HepG2 (cell line): Measurements from ENCODE around the gene SLC35A3. TPM values are rescaled to one million over a fixed set of nuclear protein-coding genes. Genes with fewer than 3 reads are reported as not detected.

ENCODE experiments used
- ATAC-seq: fragments of 200-7000 bp; cut with Tn5 transposase; 3 replicates; pipeline ENCODE4 v1.9.1; 2020; ENCODE audit warnings: mild to moderate bottlenecking, moderate library complexity
- BruUV-seq: library from RNA; stranded (reverse); fragments of 400-500 nt; replicated peaks from 2 replicates; lab custom pipeline; 2021; lab: Mats Ljungman, UMichigan
- CTCF ChIA-PET: fragments of 300-600 bp; formaldehyde crosslinking; extraction: SDS; loops from one replicate; lab custom pipeline; 2021; ENCODE audit warnings: low total read pairs, inconsistent platforms, low intra/inter-chr PET ratio; lab: Yijun Ruan, JAX
- POLR2A ChIA-PET: fragments of 350-600 bp; sonication (Branson Sonifier 250); formaldehyde crosslinking; loops from one replicate; lab custom pipeline; 2020; ENCODE audit warnings: antibody characterized with exemption, inconsistent platforms; lab: Yijun Ruan, JAX
- DNase-seq: peaks from one replicate; pipeline ENCODE4 v3.0.0-alpha.2; 2015; ENCODE audit warnings: low spot score
- FAIRE-seq: peaks from 3 replicates; lab custom pipeline; 2011; peaks lifted over from hg19 to GRCh38; lab: Jason Lieb, UNC
- H2AFZ ChIP-seq: one replicate; pipeline ENCODE4 v1.6.1; 2011; ENCODE audit warnings: low read length, inconsistent platforms
- H3K27ac ChIP-seq: fragments of 300-600 bp; 3 replicates; pipeline ENCODE4 v1.8.0; 2011; ENCODE audit warnings: mixed run types, mild to moderate bottlenecking, mixed read lengths, low read length, inconsistent platforms; ENCODE audit not compliant: insufficient read depth; ENCODE audit errors: extremely low read length
- H3K27me3 ChIP-seq, 2 experiments: fragments of 200-600 bp in 1 of 2; 2 replicates in 1 of 2; 3 replicates in 1 of 2; pipeline versions ENCODE4 v1.6.0 to v1.8.0; 2011; ENCODE audit warnings: low read length in 2 of 2, mild to moderate bottlenecking in 2 of 2, moderate library complexity in 2 of 2, inconsistent platforms in 1 of 2; ENCODE audit not compliant: insufficient read depth in 2 of 2, control insufficient read depth in 1 of 2
- H3K36me3 ChIP-seq, 2 experiments: fragments of 200-600 bp in 1 of 2; replicated peaks in 1 of 2; 2 replicates in 1 of 2; 3 replicates in 1 of 2; pipeline versions ENCODE4 v1.5.1 to v1.8.0; 2011; ENCODE audit warnings: low read length in 2 of 2, inconsistent platforms in 1 of 2; ENCODE audit not compliant: insufficient read depth in 2 of 2, control insufficient read depth in 1 of 2
- H3K4me1 ChIP-seq: 2 replicates; pipeline ENCODE4 v1.5.1; 2012; ENCODE audit warnings: low read length, inconsistent platforms; ENCODE audit not compliant: insufficient read depth
- H3K4me2 ChIP-seq: 2 replicates; pipeline ENCODE4 v1.6.0; 2011; ENCODE audit warnings: low read depth, low read length, inconsistent platforms
- H3K4me3 ChIP-seq, 3 experiments: fragments of 200-600 bp in 1 of 3; sonication (generic), shearing (Covaris generic) in 1 of 3; replicated peaks in 1 of 3; 2 replicates each; pipeline ENCODE4 v1.5.1; 2011 to 2016; ENCODE audit warnings: low read length in 3 of 3, inconsistent platforms in 2 of 3, low read depth in 2 of 3, mild to moderate bottlenecking in 2 of 3, control low read depth in 1 of 3, mixed read lengths in 1 of 3; ENCODE audit not compliant: insufficient read depth in 1 of 3
- H3K79me2 ChIP-seq: one replicate; pipeline ENCODE4 v1.6.1; 2011; ENCODE audit warnings: low read length, inconsistent platforms; ENCODE audit not compliant: insufficient read depth
- H3K9ac ChIP-seq: 2 replicates; pipeline ENCODE4 v1.6.0; 2011; ENCODE audit warnings: mild to moderate bottlenecking, low read depth, low read length, inconsistent platforms; ENCODE audit not compliant: insufficient read depth
- H3K9me3 ChIP-seq: 2 replicates; pipeline ENCODE4 v1.5.1; 2012; ENCODE audit warnings: mild to moderate bottlenecking, low read length
- H4K20me1 ChIP-seq: 2 replicates; pipeline ENCODE4 v1.6.0; 2011; ENCODE audit warnings: inconsistent platforms, mild to moderate bottlenecking, low read length, moderate library complexity; ENCODE audit not compliant: insufficient read depth
- AHR ChIP-seq: IDR thresholded peaks from 2 replicates; pipeline ENCODE4 v1.6.1; 2018; ENCODE audit warnings: missing genetic modification reagents, missing compliant biosample characterization
- ARNT ChIP-seq: fragments of 450-650 bp; IDR thresholded peaks from 2 replicates; pipeline ENCODE4 v1.6.1; 2017
- BRCA1 ChIP-seq: sonication (generic); formaldehyde crosslinking; IDR thresholded peaks from 2 replicates; pipeline ENCODE4 v1.4.0; 2020; ENCODE audit warnings: missing genetic modification reagents
- ELF1 ChIP-seq: sonication (generic); formaldehyde crosslinking; IDR thresholded peaks from 2 replicates; pipeline ENCODE4 v1.4.0; 2020; ENCODE audit warnings: missing genetic modification reagents
- KDM6A ChIP-seq: IDR thresholded peaks from 2 replicates; pipeline ENCODE4 v1.6.1; 2016; ENCODE audit warnings: low read depth
- POGZ ChIP-seq: sonication (generic); formaldehyde crosslinking; IDR thresholded peaks from 2 replicates; pipeline ENCODE4 v1.4.0; 2020; ENCODE audit warnings: mild to moderate bottlenecking, missing genetic modification reagents
- TRIM24 ChIP-seq: sonication (generic); formaldehyde crosslinking; IDR thresholded peaks from 2 replicates; pipeline ENCODE4 v1.8.0; 2022; ENCODE audit warnings: mild to moderate bottlenecking, missing genetic modification reagents
- YEATS2 ChIP-seq: sonication (generic); formaldehyde crosslinking; IDR thresholded peaks from 2 replicates; pipeline ENCODE4 v1.4.0; 2020; ENCODE audit warnings: missing genetic modification reagents, borderline replicate concordance
- ZNF124 ChIP-seq: sonication (generic); formaldehyde crosslinking; IDR thresholded peaks from 2 replicates; pipeline ENCODE4 v1.4.0; 2020; ENCODE audit warnings: missing genetic modification reagents
- ZNF660 ChIP-seq: sonication (generic); formaldehyde crosslinking; IDR thresholded peaks from 2 replicates; pipeline ENCODE4 v1.5.1; 2020; ENCODE audit warnings: mild to moderate bottlenecking, low read depth, missing genetic modification reagents, borderline replicate concordance
- ZNF850 ChIP-seq: sonication (generic); formaldehyde crosslinking; conservative IDR thresholded peaks from 2 replicates; pipeline ENCODE4 v1.9.0; 2021; ENCODE audit warnings: mild to moderate bottlenecking, missing genetic modification reagents
- WGBS: methylation state at CpG from one replicate; pipeline ENCODE4 v1.1.6; 2017; ENCODE audit warnings: low lambda C conversion rate; 5-methylcytosine and 5-hydroxymethylcytosine counted together
- in situ Hi-C: cut with HindIII; loops from 2 replicates; pipeline ENCODE4 v1.10.0; 2017; ENCODE audit warnings: low pct_unique_long_range_greater_than_20kb; ENCODE audit not compliant: extremely low pct_ligation_motif_present
- intact Hi-C: fragments of 100-400 bp; cut with micrococcal nuclease; formaldehyde crosslinking; loops from one replicate; pipeline ENCODE4 v1.10.0; 2022; ENCODE audit not compliant: unreplicated experiment
- polyA plus RNA-seq, 8 experiments: library from polyadenylated mRNA; depleted of rRNA in 3 of 8; stranded (reverse) in 7 of 8; unstranded in 1 of 8; fragments of >200 nt; fragmentation: Illumina TruSeq in 4 of 8; extraction: Trizol in 4 of 8; gene quantifications; 2 replicates each; pipeline versions ENCODE4 v1.2.1 to v1.2.3, GENCODE V29; 2011 to 2016; ENCODE audit warnings: low read depth in 4 of 8, missing spikeins in 1 of 8, mixed read lengths in 1 of 8; ENCODE audit not compliant: insufficient read depth in 1 of 8
- total RNA-seq, 5 experiments: library from RNA; depleted of rRNA; stranded (reverse); fragments of >200 nt; fragmentation: Illumina TruSeq; extraction: Trizol; gene quantifications; 2 replicates each; pipeline ENCODE4 v1.2.3, GENCODE V29; 2016; ENCODE audit warnings: low read depth in 1 of 5
- TF ChIP-seq, protein P1 (sequence below): sonication (generic); formaldehyde crosslinking; IDR thresholded peaks from 2 replicates; pipeline ENCODE4 v1.4.0; 2020; ENCODE audit warnings: missing genetic modification reagents
- TF ChIP-seq, protein P2 (sequence below), 2 experiments: sonication (generic) in 1 of 2; formaldehyde crosslinking in 1 of 2; IDR thresholded peaks; 2 replicates each; pipeline versions ENCODE4 v1.4.0 to v1.6.1; 2016 to 2020; ENCODE audit warnings: borderline replicate concordance in 1 of 2, low read depth in 1 of 2, mild to moderate bottlenecking in 1 of 2, missing genetic modification reagents in 1 of 2
- TF ChIP-seq, protein P3 (sequence below): sonication (generic); formaldehyde crosslinking; IDR thresholded peaks from 2 replicates; pipeline ENCODE4 v1.5.1; 2020; ENCODE audit warnings: mild to moderate bottlenecking, missing genetic modification reagents, moderate library complexity

SLC35A3 gene
- total and polyA plus RNA-seq, 2 of the 13 experiments (the other 11 are each of a cell fraction or from before 2014, with no cell fraction given) = 11.2 to 24.9 TPM

DNA sequence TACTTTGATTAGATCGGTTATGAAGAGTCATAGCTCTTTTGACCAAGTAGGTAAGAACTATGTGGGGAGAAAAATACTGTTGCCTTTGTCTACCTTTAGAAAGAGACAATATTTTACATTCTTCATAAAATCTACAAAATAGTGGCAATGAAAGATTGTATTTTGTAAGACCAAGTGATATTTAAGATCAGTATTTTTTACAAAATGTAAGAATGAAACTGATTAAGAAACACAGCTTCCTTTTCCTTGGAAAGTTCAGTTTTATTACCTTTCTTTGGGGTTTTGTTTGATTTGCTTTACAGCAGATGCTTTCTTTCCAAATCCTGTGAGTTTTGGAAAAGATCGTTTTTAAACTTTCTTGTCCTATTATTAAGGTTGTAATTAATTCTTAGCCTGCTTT, 69.8 kb downstream of the SLC35A3 start:
- CTCF ChIA-PET = no interaction called here
- peaks cover 58% of the 10 kb centered on the region for H3K4me1 ChIP-seq
- in situ Hi-C loops = loop anchor here (5.0 kb wide), 1 partner anchor 232 kb away; no protein-coding TSS in a partner anchor
- POLR2A ChIA-PET = interaction anchor here (2.9 kb wide), 1 partner anchor 70 kb away, joined by 25 read pairs; the partner anchor contains the start of gene SLC35A3
- ATAC-seq (no peak), FAIRE-seq (no peak), DNase-seq (no peak)
- H3K9me3 ChIP-seq = no peaks in the 10 kb centered on the region
- H3K36me3 ChIP-seq = no peaks in the 10 kb centered on the region
- 4% methylated on average over 2 of the region's 2 CpGs for WGBS
- H3K27me3 ChIP-seq = no peaks in the 10 kb centered on the region; a peak in 1 of 5 replicates
- H2AFZ ChIP-seq = no peak overlapping the region
- TF ChIP-seq TRIM24 (CRISPR knock-in tag) = no peak
- TF ChIP-seq AHR = no peak
- TF ChIP-seq, protein P1, sequence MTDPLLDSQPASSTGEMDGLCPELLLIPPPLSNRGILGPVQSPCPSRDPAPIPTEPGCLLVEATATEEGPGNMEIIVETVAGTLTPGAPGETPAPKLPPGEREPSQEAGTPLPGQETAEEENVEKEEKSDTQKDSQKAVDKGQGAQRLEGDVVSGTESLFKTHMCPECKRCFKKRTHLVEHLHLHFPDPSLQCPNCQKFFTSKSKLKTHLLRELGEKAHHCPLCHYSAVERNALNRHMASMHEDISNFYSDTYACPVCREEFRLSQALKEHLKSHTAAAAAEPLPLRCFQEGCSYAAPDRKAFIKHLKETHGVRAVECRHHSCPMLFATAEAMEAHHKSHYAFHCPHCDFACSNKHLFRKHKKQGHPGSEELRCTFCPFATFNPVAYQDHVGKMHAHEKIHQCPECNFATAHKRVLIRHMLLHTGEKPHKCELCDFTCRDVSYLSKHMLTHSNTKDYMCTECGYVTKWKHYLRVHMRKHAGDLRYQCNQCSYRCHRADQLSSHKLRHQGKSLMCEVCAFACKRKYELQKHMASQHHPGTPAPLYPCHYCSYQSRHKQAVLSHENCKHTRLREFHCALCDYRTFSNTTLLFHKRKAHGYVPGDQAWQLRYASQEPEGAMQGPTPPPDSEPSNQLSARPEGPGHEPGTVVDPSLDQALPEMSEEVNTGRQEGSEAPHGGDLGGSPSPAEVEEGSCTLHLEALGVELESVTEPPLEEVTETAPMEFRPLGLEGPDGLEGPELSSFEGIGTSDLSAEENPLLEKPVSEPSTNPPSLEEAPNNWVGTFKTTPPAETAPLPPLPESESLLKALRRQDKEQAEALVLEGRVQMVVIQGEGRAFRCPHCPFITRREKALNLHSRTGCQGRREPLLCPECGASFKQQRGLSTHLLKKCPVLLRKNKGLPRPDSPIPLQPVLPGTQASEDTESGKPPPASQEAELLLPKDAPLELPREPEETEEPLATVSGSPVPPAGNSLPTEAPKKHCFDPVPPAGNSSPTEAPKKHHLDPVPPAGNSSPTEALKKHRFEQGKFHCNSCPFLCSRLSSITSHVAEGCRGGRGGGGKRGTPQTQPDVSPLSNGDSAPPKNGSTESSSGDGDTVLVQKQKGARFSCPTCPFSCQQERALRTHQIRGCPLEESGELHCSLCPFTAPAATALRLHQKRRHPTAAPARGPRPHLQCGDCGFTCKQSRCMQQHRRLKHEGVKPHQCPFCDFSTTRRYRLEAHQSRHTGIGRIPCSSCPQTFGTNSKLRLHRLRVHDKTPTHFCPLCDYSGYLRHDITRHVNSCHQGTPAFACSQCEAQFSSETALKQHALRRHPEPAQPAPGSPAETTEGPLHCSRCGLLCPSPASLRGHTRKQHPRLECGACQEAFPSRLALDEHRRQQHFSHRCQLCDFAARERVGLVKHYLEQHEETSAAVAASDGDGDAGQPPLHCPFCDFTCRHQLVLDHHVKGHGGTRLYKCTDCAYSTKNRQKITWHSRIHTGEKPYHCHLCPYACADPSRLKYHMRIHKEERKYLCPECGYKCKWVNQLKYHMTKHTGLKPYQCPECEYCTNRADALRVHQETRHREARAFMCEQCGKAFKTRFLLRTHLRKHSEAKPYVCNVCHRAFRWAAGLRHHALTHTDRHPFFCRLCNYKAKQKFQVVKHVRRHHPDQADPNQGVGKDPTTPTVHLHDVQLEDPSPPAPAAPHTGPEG (CRISPR knock-in tag) = no peak
- no peak for TF ChIP-seq KDM6A (CRISPR knock-in tag)
- TF ChIP-seq, protein P2, sequence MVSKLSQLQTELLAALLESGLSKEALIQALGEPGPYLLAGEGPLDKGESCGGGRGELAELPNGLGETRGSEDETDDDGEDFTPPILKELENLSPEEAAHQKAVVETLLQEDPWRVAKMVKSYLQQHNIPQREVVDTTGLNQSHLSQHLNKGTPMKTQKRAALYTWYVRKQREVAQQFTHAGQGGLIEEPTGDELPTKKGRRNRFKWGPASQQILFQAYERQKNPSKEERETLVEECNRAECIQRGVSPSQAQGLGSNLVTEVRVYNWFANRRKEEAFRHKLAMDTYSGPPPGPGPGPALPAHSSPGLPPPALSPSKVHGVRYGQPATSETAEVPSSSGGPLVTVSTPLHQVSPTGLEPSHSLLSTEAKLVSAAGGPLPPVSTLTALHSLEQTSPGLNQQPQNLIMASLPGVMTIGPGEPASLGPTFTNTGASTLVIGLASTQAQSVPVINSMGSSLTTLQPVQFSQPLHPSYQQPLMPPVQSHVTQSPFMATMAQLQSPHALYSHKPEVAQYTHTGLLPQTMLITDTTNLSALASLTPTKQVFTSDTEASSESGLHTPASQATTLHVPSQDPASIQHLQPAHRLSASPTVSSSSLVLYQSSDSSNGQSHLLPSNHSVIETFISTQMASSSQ (IDR thresholded peaks at IDR 0.05; ENCODE audit: low read depth) = no peak
- TF ChIP-seq, protein P2 (CRISPR knock-in tag; IDR thresholded peaks at IDR 0.05; ENCODE audit: borderline replicate concordance) = no peak
- no peak for TF ChIP-seq ARNT
- TF ChIP-seq YEATS2 (CRISPR knock-in tag) = no peak
- no peak for TF ChIP-seq ZNF660
- TF ChIP-seq, protein P3, sequence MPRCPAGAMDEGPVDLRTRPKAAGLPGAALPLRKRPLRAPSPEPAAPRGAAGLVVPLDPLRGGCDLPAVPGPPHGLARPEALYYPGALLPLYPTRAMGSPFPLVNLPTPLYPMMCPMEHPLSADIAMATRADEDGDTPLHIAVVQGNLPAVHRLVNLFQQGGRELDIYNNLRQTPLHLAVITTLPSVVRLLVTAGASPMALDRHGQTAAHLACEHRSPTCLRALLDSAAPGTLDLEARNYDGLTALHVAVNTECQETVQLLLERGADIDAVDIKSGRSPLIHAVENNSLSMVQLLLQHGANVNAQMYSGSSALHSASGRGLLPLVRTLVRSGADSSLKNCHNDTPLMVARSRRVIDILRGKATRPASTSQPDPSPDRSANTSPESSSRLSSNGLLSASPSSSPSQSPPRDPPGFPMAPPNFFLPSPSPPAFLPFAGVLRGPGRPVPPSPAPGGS (CRISPR knock-in tag) = no peak
- TF ChIP-seq ZNF850 = no peak
- no peak for TF ChIP-seq ZNF124
- TF ChIP-seq BRCA1 = no peak
- no peak for TF ChIP-seq POGZ (CRISPR knock-in tag)
- no peak for TF ChIP-seq ELF1 (CRISPR knock-in tag)
- peak overlapping the region; percentile 94 for H3K27ac ChIP-seq
- H3K79me2 ChIP-seq = peaks cover 91% of the 10 kb centered on the region
- H4K20me1 ChIP-seq = peaks cover 30% of the 10 kb centered on the region
- H3K4me2 ChIP-seq = peak overlapping the region; percentile 87
- intact Hi-C loops = loop anchor here (2.0 to 10.0 kb wide), 3 partner anchors 69 to 315 kb away; partner anchors contain the start of genes CDC14A, SASS6 and TRMT13
- peak overlapping the region; percentile 91 to 99 (median 97) for H3K4me3 ChIP-seq
- H3K9ac ChIP-seq = peak overlapping the region; percentile 99
- no TSS peak for BruUV-seq
